Neural crest cell (in vitro differentiated cells): ENCODE data around the gene BNIP2. TPM values are rescaled to one million over a fixed set of nuclear protein-coding genes. Genes with fewer than 3 reads are reported as not detected.

ENCODE experiments used
- DNase-seq: peaks from one replicate; pipeline ENCODE4 v3.0.0; 2021; ENCODE audit warnings: low read depth, mixed read lengths, low spot score
- H3K27ac Mint-ChIP-seq: one replicate; pipeline ENCODE4 v1.8.0; 2021; ENCODE audit warnings: mild to moderate bottlenecking, mixed read lengths; ENCODE audit not compliant: unreplicated experiment
- H3K27me3 Mint-ChIP-seq: 2 replicates; pipeline ENCODE4 v1.8.0; 2021; ENCODE audit warnings: low read depth, mild to moderate bottlenecking, mixed read lengths
- H3K36me3 Mint-ChIP-seq: 2 replicates; pipeline ENCODE4 v1.8.0; 2021; ENCODE audit warnings: low read depth, mild to moderate bottlenecking, mixed read lengths
- H3K4me1 Mint-ChIP-seq: 2 replicates; pipeline ENCODE4 v1.8.0; 2021; ENCODE audit warnings: mixed read lengths
- H3K4me3 Mint-ChIP-seq: one replicate; pipeline ENCODE4 v1.8.0; 2021; ENCODE audit warnings: mild to moderate bottlenecking, mixed read lengths
- H3K9me3 Mint-ChIP-seq: 2 replicates; pipeline ENCODE4 v1.8.0; 2021; ENCODE audit warnings: mixed read lengths
- total RNA-seq: library from RNA; stranded (reverse); gene quantifications from 2 replicates; pipeline ENCODE4 v1.2.1, GENCODE V29; 2021
- TF ChIP-seq, protein P1 (sequence below): fragments of 200-600 bp; sonication (generic); conservative IDR thresholded peaks from 2 replicates; pipeline ENCODE4 v1.5.0; 2021; ENCODE audit warnings: antibody characterized with exemption, mild to moderate bottlenecking

Gene BNIP2
- total RNA-seq, 1 donor from 2014 or later, result 37.5 TPM

DNA sequence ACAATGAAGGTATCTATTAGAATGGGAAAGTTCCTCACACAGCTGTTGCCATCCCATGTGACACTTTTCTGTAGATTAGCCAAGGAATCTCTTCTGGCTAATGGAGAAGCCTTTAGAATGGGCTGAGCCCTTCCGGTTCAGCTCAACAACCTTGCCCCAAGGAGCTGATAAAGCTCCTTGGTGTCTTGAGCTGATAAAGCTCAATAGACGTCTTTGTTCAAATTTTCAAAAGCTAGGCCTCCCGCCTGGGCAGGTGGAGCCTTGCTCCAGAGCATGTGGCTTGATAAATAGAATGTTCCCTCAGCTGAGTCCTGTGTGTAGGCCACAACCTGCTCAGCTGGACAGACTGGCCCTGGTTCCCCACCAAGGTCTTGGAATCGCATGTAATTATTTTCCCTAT is 7.2 kb upstream of the BNIP2 start:
- no peaks in the 10 kb centered on the region for H3K27me3 Mint-ChIP-seq
- H3K27ac Mint-ChIP-seq, result peak overlapping the region; percentile 44
- no peak for DNase-seq
- H3K9me3 Mint-ChIP-seq, result no peaks in the 10 kb centered on the region
- no peaks in the 10 kb centered on the region for H3K4me1 Mint-ChIP-seq
- H3K36me3 Mint-ChIP-seq, result no peaks in the 10 kb centered on the region
- TF ChIP-seq, protein P1, sequence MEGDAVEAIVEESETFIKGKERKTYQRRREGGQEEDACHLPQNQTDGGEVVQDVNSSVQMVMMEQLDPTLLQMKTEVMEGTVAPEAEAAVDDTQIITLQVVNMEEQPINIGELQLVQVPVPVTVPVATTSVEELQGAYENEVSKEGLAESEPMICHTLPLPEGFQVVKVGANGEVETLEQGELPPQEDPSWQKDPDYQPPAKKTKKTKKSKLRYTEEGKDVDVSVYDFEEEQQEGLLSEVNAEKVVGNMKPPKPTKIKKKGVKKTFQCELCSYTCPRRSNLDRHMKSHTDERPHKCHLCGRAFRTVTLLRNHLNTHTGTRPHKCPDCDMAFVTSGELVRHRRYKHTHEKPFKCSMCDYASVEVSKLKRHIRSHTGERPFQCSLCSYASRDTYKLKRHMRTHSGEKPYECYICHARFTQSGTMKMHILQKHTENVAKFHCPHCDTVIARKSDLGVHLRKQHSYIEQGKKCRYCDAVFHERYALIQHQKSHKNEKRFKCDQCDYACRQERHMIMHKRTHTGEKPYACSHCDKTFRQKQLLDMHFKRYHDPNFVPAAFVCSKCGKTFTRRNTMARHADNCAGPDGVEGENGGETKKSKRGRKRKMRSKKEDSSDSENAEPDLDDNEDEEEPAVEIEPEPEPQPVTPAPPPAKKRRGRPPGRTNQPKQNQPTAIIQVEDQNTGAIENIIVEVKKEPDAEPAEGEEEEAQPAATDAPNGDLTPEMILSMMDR, result no peak
- H3K4me3 Mint-ChIP-seq, result no peak overlapping the region

DNA sequence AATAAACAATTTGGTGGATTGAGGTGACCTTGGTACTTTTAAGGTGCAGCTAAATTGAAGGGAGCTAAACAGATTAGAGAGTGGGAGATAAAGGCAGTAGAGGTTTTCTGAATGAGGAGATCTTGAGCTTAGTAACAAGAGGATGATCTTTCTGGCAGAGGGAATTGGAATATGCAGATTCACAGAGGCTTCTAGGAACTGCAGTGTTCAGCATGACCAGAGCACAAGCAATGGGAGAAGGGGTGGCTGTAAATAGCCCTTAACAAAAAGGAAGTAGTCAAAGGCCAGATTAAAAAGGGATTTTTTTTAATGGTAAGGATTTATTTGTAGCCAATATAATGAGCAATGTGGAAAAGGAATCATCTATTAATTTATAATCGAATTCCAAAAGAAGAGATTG is 5.7 kb upstream of the BNIP2 start:
- Mint-ChIP-seq H3K4me1 (peaks cover 8% of the 10 kb centered on the region), H3K36me3 (no peaks in the 10 kb centered on the region), H3K9me3 (no peaks in the 10 kb centered on the region), H3K27ac (no peak overlapping the region), H3K27me3 (no peaks in the 10 kb centered on the region), H3K4me3 (no peak overlapping the region)
- DNase-seq, result no peak
- TF ChIP-seq, protein P1, result no peak

DNA sequence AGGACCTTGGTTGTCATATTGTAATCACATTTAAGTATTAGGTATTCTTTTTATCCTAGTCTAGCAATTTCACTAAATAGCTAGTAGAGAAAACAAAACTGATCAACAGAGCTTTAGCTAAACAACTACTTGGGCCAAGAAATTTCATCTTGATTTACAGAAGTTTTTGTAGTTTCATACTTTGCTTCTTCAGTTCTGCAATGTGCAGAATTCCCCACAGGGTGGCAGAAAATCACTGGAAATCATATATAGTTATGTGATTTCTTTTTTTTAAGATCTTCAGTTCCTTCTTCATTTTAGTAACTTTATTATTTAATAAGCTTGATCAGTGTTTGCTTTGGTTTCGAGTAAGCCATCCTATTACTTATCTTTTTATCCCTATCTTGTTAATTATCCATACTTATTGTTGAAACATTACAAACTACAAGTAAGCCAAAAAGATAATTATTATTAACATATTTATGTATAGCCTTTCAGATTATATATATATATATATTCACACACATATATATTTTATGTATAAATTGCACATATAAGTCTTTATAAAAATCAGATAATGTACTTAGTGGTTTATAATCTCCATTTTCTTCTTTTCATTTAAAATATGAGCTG is 2.2 kb upstream of the BNIP2 start:
- H3K36me3 Mint-ChIP-seq, result no peaks in the 10 kb centered on the region
- TF ChIP-seq, protein P1, result peak; percentile 72
- peaks cover 26% of the 10 kb centered on the region for H3K4me1 Mint-ChIP-seq
- DNase-seq, result peak; percentile 23
- no peaks in the 10 kb centered on the region for H3K27me3 Mint-ChIP-seq
- H3K9me3 Mint-ChIP-seq, result no peaks in the 10 kb centered on the region
- H3K27ac Mint-ChIP-seq, result no peak overlapping the region
- H3K4me3 Mint-ChIP-seq, result peak overlapping the region; percentile 85

DNA sequence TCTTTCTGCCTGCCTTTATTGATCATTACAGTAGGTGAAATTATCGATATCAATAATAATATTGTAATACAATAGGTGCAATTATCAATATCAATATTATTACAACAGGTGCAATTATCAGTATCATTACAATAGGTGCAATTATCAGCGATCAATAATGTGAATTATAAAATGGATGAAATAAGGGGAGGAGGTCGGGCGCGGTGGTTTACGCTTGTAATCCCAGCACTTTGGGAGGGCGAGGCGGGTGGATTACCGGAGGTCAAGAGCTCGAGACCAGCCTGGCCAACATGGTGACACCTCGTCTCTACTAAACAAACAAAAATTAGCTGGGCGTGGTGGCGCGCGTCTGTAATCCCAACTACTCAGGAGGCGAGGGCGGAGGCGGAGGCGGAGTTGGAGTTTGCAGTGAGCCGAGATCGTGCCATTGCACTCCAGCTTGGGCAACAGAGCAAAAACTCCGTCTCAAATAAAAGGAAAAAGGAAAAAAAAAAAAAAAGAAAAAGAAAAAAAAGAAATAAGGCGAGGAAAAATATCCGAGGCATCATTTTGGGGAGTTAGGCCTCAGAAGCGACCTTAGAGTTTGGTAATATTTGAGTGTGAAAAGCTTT is 611 bp upstream of the BNIP2 start:
- no peaks in the 10 kb centered on the region for H3K9me3 Mint-ChIP-seq
- peak overlapping the region; percentile 99 for H3K4me3 Mint-ChIP-seq
- H3K27ac Mint-ChIP-seq, result peak overlapping the region; percentile 99
- H3K36me3 Mint-ChIP-seq, result no peaks in the 10 kb centered on the region
- peak; percentile 47 for DNase-seq
- no peaks in the 10 kb centered on the region for H3K27me3 Mint-ChIP-seq
- TF ChIP-seq, protein P1, result no peak
- H3K4me1 Mint-ChIP-seq, result peaks cover 35% of the 10 kb centered on the region

DNA sequence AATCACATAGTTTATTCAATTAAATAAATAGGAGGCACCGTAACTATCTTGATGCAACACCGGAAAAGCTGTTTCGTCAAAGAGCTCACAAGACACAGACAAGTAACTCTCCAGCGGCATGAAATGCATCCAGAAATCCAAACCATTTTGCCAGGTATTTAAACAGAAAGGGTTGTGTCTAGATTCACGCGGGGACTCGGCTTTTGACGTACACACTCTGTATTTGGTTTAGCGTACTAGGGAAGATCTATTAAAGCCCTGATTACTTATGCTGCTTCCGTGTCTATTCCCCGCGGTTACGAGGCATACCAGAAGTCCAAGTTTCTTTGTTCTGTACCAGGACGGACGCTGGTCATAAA is 718 bp downstream of the BNIP2 start:
- TF ChIP-seq, protein P1, result no peak
- H3K27me3 Mint-ChIP-seq, result no peaks in the 10 kb centered on the region
- H3K27ac Mint-ChIP-seq, result peak overlapping the region; percentile 99
- peak overlapping the region; percentile 99 for H3K4me3 Mint-ChIP-seq
- H3K9me3 Mint-ChIP-seq, result no peaks in the 10 kb centered on the region
- H3K4me1 Mint-ChIP-seq, result peaks cover 35% of the 10 kb centered on the region
- DNase-seq, result no peak
- H3K36me3 Mint-ChIP-seq, result no peaks in the 10 kb centered on the region
